Left cardiac atrium (tissue), 2 donors: ENCODE data around the gene CDK16. TPM values are rescaled to one million over a fixed set of nuclear protein-coding genes. Genes with fewer than 3 reads are reported as not detected.

Experiments
- total RNA-seq, 2 donors: library from RNA; stranded (reverse); fragmentation: NEBNext Ultra II Directional; extraction: Animal tissue kit (Norgen Biotek cat#: 25700); gene quantifications; one replicate each; pipeline ENCODE4 v1.2.1, GENCODE V29; 2021
- donor health status: DM: no; HTN: yes; CAD: no; lungs with severe emphysema.
- donor health status: DM: yes; HTN: yes; CAD: no.

Gene CDK16
- total RNA-seq, 2 donors from 2014 or later: 109 to 132 TPM

Other genes with a start within 250 kb of the CDK16 start
- gene RGN, start 140.2 kb upstream of the CDK16 start, total RNA-seq: 10 to 100 TPM in 1 of 2 donors, 1 to 10 TPM in 1; 9.3 to 13.9 TPM
- gene NDUFB11, start 74.0 kb upstream of the CDK16 start, total RNA-seq: 100 to 1,000 TPM; 137 to 138 TPM
- gene RBM10, start 73.5 kb upstream of the CDK16 start, total RNA-seq: 10 to 100 TPM; 22.1 to 23.9 TPM
- gene UBA1, start 24.9 kb upstream of the CDK16 start, total RNA-seq: 100 to 1,000 TPM; 101 to 132 TPM
- 10 to 100 TPM; 42.0 to 60.8 TPM for gene USP11, start 14.3 kb downstream of the CDK16 start, total RNA-seq
- under 1 TPM in 1 of 2 donors, not detected in 1; 0.13 TPM for gene ZNF157, start 151.9 kb downstream of the CDK16 start, total RNA-seq